Spleen (tissue), 11 donors: ENCODE results near the gene AGPS. TPM values are rescaled to one million over a fixed set of nuclear protein-coding genes. Genes with fewer than 3 reads are reported as not detected.
"Not testable (repeated sequence)": the region's sequence is repeated elsewhere in the genome, so short reads cannot be mapped to it uniquely, and the experiment has no call there.

Source experiments
- DNase-seq: peaks from one replicate; pipeline ENCODE4 v3.0.0-alpha.2; 2020
- H3K27ac ChIP-seq, 8 donors: fragments of 200-600 bp; sonication (generic) in 7 of 8; 1 replicate in 4 of 8; 2 replicates in 4 of 8; pipeline versions ENCODE4 v1.5.0 to v1.8.0; 2016 to 2021; ENCODE audit warnings: inconsistent platforms in 4 of 8, mild to moderate bottlenecking in 4 of 8, moderate library complexity in 1 of 8
- H3K27me3 ChIP-seq, 7 donors: fragments of 200-600 bp; sonication (generic) in 6 of 7; replicated peaks in 1 of 7; 1 replicate in 4 of 7; 2 replicates in 3 of 7; pipeline versions ENCODE4 v1.5.0 to v1.8.0; 2016 to 2021; ENCODE audit warnings: inconsistent platforms in 3 of 7, mild to moderate bottlenecking in 1 of 7
- H3K36me3 ChIP-seq, 6 donors: fragments of 200-600 bp; sonication (generic) in 5 of 6; 1 replicate in 4 of 6; 2 replicates in 2 of 6; pipeline versions ENCODE4 v1.5.0 to v1.8.0; 2016 to 2021; ENCODE audit warnings: inconsistent platforms in 2 of 6
- H3K4me1 ChIP-seq, 6 donors: fragments of 200-600 bp; sonication (generic) in 5 of 6; 1 replicate in 3 of 6; 2 replicates in 3 of 6; pipeline versions ENCODE4 v1.5.0 to v1.8.0; 2016 to 2021; ENCODE audit warnings: inconsistent platforms in 3 of 6
- H3K4me3 ChIP-seq, 8 donors: fragments of 200-600 bp; sonication (generic) in 7 of 8; 1 replicate in 4 of 8; 2 replicates in 4 of 8; pipeline versions ENCODE4 v1.5.0 to v1.8.0; 2016 to 2021; ENCODE audit warnings: inconsistent platforms in 4 of 8, mild to moderate bottlenecking in 4 of 8, moderate library complexity in 2 of 8
- H3K9me3 ChIP-seq, 8 donors: fragments of 200-600 bp; sonication (generic) in 7 of 8; 1 replicate in 4 of 8; 2 replicates in 4 of 8; pipeline versions ENCODE4 v1.5.0 to v1.8.0; 2016 to 2021; ENCODE audit warnings: inconsistent platforms in 4 of 8
- CTCF ChIP-seq, 11 experiments: fragments of 200-600 bp in 7 of 11; fragments of 450-650 bp in 4 of 11; sonication (generic) in 4 of 11; IDR thresholded peaks in 8 of 11; conservative IDR thresholded peaks in 3 of 11; 1 replicate in 7 of 11; 2 replicates in 4 of 11; pipeline versions ENCODE4 v1.4.0 to v1.8.0; 2016 to 2021; ENCODE audit warnings: antibody characterized with exemption in 11 of 11, inconsistent platforms in 4 of 11, mild to moderate bottlenecking in 1 of 11
- POLR2A ChIP-seq, 3 donors: fragments of 450-650 bp; IDR thresholded peaks; one replicate each; pipeline ENCODE4 v1.5.1; 2017; ENCODE audit warnings: antibody characterized with exemption in 3 of 3, mild to moderate bottlenecking in 1 of 3
- POLR2AphosphoS5 ChIP-seq, 3 donors: sonication (generic); formaldehyde crosslinking; IDR thresholded peaks; one replicate each; pipeline ENCODE4 v1.5.1; 2017; ENCODE audit warnings: antibody characterized with exemption in 3 of 3
- WGBS, 5 donors: extraction: QIAGEN DNeasy Blood & Tissue Kit in 3 of 5; methylation state at CpG; one replicate each; pipeline versions ENCODE4 v1.1.5 to v1.1.7; 2013 to 2018; 5-methylcytosine and 5-hydroxymethylcytosine counted together
- intact Hi-C: fragments of 100-400 bp; cut with DNase I; formaldehyde crosslinking; loops from one replicate; pipeline ENCODE4 v1.15.0; 2023; ENCODE audit warnings: low total_unique reads
- polyA plus RNA-seq, 3 donors: library from polyadenylated mRNA; stranded (reverse); fragments of 200-250 nt; gene quantifications; one replicate each; pipeline ENCODE4 v1.2.1, GENCODE V29; 2013
- total RNA-seq, 7 donors: library from RNA; depleted of rRNA in 3 of 7; stranded (reverse); fragments of >200 nt in 3 of 7; fragmentation: NEBNext Ultra II Directional in 4 of 7; extraction: Animal tissue kit (Norgen Biotek cat#: 25700) in 4 of 7; gene quantifications; one replicate each; pipeline versions ENCODE4 v1.1.0 to v1.2.1, GENCODE V29; 2016 to 2021
- donor health status: healthy with polysubstance abuse.
- donor health status: DM: no; HTN: no; CAD: no; lungs with moderate emphysema.
- donor health status: DM: no; HTN: no; CAD: no.
- donor health status: Bipolar disorder and iron deficiency.
- donor health status: healthy.
- donor health status: DM: no; HTN: no; CAD: no.
- donor health status: DM: yes; HTN: yes; CAD: no.

AGPS gene
- total and polyA plus RNA-seq, 10 donors, result 3.3 to 44.5 (median 28.2) TPM

GRCh38 chr2:177449159-177449558 lies 56.6 kb downstream of the AGPS start:
- Histone ChIP-seq H3K27ac (no peak overlapping the region), H3K9me3 (peaks cover 0 to 9% (median 0%) of the 10 kb centered on the region in 8 donors), H3K4me3 (no peak overlapping the region), H3K36me3 (peaks cover 0 to 68% (median 28%) of the 10 kb centered on the region in 6 donors), H3K27me3 (no peaks in the 10 kb centered on the region), H3K4me1 (no peaks in the 10 kb centered on the region)
- intact Hi-C loops, result no loop called here
- no peak for DNase-seq
- TF ChIP-seq POLR2A (IDR thresholded peaks at IDR 0.05) (no peak), CTCF (IDR thresholded peaks at IDR 0.05 in 8 of 11, conservative IDR thresholded peaks at IDR 0.05 in 3 of 11) (no peak), POLR2AphosphoS5 (IDR thresholded peaks at IDR 0.05) (no peak)
- WGBS, 5 donors, result 85 to 95% (median 91%) methylated on average over 2 of the region's 2 CpGs

- Histone ChIP-seq H3K27ac (no peak overlapping the region), H3K27me3 (no peaks in the 10 kb centered on the region), H3K4me1 (no peaks in the 10 kb centered on the region), H3K4me3 (no peak overlapping the region), H3K9me3 (no peaks in the 10 kb centered on the region), H3K36me3 (peaks cover 0 to 52% (median 15%) of the 10 kb centered on the region in 6 donors)
- WGBS, 5 donors, result 94 to 100% (median 97%) methylated on average over 3 of the region's 3 CpGs
- intact Hi-C loops, result no loop called here
- no peak for DNase-seq
- TF ChIP-seq CTCF (IDR thresholded peaks at IDR 0.05 in 8 of 11, conservative IDR thresholded peaks at IDR 0.05 in 3 of 11) (no peak), POLR2A (IDR thresholded peaks at IDR 0.05) (no peak), POLR2AphosphoS5 (IDR thresholded peaks at IDR 0.05) (no peak)
Observed at GRCh38 chr2:177455187-177455586, 62.6 kb downstream of the AGPS start.

- H3K27ac ChIP-seq, H3K4me1 ChIP-seq, intact Hi-C loops, H3K27me3 ChIP-seq, H3K4me3 ChIP-seq, H3K9me3 ChIP-seq, DNase-seq: not testable (repeated sequence)
- WGBS, 5 donors, result 98 to 100% (median 100%) methylated on average over 1 of the region's 1 CpG
- peaks cover 0 to 64% (median 18%) of the 10 kb centered on the region in 6 donors for H3K36me3 ChIP-seq
Observed at GRCh38 chr2:177459756-177460155, 67.2 kb downstream of the AGPS start.

GRCh38 chr2:177460973-177461585 lies 68.5 kb downstream of the AGPS start:
- WGBS, 5 donors, result 89 to 96% (median 94%) methylated on average over 5 of the region's 5 CpGs
- no peak overlapping the region for H3K4me3 ChIP-seq
- no peak for DNase-seq
- no peaks in the 10 kb centered on the region for H3K27me3 ChIP-seq
- TF ChIP-seq CTCF (IDR thresholded peaks at IDR 0.05 in 8 of 11, conservative IDR thresholded peaks at IDR 0.05 in 3 of 11) (no peak), POLR2A (IDR thresholded peaks at IDR 0.05) (no peak), POLR2AphosphoS5 (IDR thresholded peaks at IDR 0.05) (no peak)
- no peaks in the 10 kb centered on the region for H3K4me1 ChIP-seq
- no peak overlapping the region for H3K27ac ChIP-seq
- intact Hi-C loops, result no loop called here
- peaks cover 7 to 64% (median 23%) of the 10 kb centered on the region in 6 donors for H3K36me3 ChIP-seq
- H3K9me3 ChIP-seq, result peaks cover 0 to 11% (median 8%) of the 10 kb centered on the region in 8 donors
